Measurements from ENCODE around the gene VPS16. TPM values are rescaled to one million over a fixed set of nuclear protein-coding genes. Genes with fewer than 3 reads are reported as not detected.

Gene VPS16
- total and polyA plus RNA-seq, 2 of the 13 experiments (the other 11 are each of a cell fraction or from before 2014, with no cell fraction given) = 34.2 to 35.4 TPM

- no peak; the same call in 1 of the 2 replicates for TF ChIP-seq CENPBD1 (CRISPR knock-in tag; IDR thresholded peaks at IDR 0.05; ENCODE audit: borderline replicate concordance, low read depth)
- peak; percentile 99 for TF ChIP-seq PHF8 (CRISPR knock-in tag; IDR thresholded peaks at IDR 0.05)
- peak; percentile 88; the same call in 1 of the 2 replicates for TF ChIP-seq TFDP1 (CRISPR knock-in tag; IDR thresholded peaks at IDR 0.05; ENCODE audit: borderline replicate concordance)
- peak; percentile 92; the same call in 1 of the 2 replicates for TF ChIP-seq ZNF333 (CRISPR knock-in tag; IDR thresholded peaks at IDR 0.05; ENCODE audit: borderline replicate concordance)
- TF ChIP-seq SP4 (CRISPR knock-in tag; IDR thresholded peaks at IDR 0.05) = 0 out of 2 replicates have a peak, but pooled peaks have one; percentile 56
- peak; percentile 75; the same call in 1 of the 2 replicates for TF ChIP-seq ZBTB26 (CRISPR knock-in tag; IDR thresholded peaks at IDR 0.05; ENCODE audit: borderline replicate concordance)
- TF ChIP-seq RBM22 (optimal IDR thresholded peaks at IDR 0.05; ENCODE audit: low read length) = no peak
- TF ChIP-seq CBX1 (IDR thresholded peaks at IDR 0.05; ENCODE audit: low read depth) = peak; percentile 90
- TF ChIP-seq PHF20 (CRISPR knock-in tag; IDR thresholded peaks at IDR 0.05) = peak; percentile 97
- TF ChIP-seq REPIN1 (CRISPR knock-in tag; IDR thresholded peaks at IDR 0.05; ENCODE audit: borderline replicate concordance, low read depth) = peak; percentile 83
- TF ChIP-seq ZFP90 (CRISPR knock-in tag; IDR thresholded peaks at IDR 0.05; ENCODE audit: borderline replicate concordance) = peak; percentile 95
- TF ChIP-seq KAT8 (CRISPR knock-in tag; IDR thresholded peaks at IDR 0.05) = peak; percentile 99
- TF ChIP-seq MTF1 (CRISPR knock-in tag; IDR thresholded peaks at IDR 0.05) = peak; percentile 96
- peak; percentile 89 for TF ChIP-seq RAD51 (IDR thresholded peaks at IDR 0.05; ENCODE audit: borderline replicate concordance)
- peak; percentile 85; the same call in 1 of the 2 replicates for TF ChIP-seq ZNF280D (CRISPR knock-in tag; IDR thresholded peaks at IDR 0.05)
- no peak for TF ChIP-seq RORA (CRISPR knock-in tag; IDR thresholded peaks at IDR 0.05)
- peak; percentile 98 for TF ChIP-seq ZNF501 (CRISPR knock-in tag; IDR thresholded peaks at IDR 0.05)
- TF ChIP-seq KLF13 (CRISPR knock-in tag; IDR thresholded peaks at IDR 0.05) = peak; percentile 92
- TF ChIP-seq ZNF891 (CRISPR knock-in tag; IDR thresholded peaks at IDR 0.05) = peak; percentile 98
- peak; percentile 81; the same call in 2 of the 3 replicates for TF ChIP-seq MXI1 (IDR thresholded peaks at IDR 0.05; ENCODE audit: borderline replicate concordance, low read depth, low read length)
- TF ChIP-seq ADNP (CRISPR knock-in tag; IDR thresholded peaks at IDR 0.05) = no peak
- 0 out of 2 replicates have a peak, but pooled peaks have one; percentile 87 for TF ChIP-seq ZNF367 (CRISPR knock-in tag; IDR thresholded peaks at IDR 0.05; ENCODE audit: borderline replicate concordance)
- peak; percentile 76 for TF ChIP-seq MLX (CRISPR knock-in tag; IDR thresholded peaks at IDR 0.05)
Measured at GRCh38 chr20:2840138-2840966, at the start of gene VPS16, which contains the start of gene PCED1A (continued).

Measured in HepG2 (cell line).